Breast epithelium (tissue), 4 donors: Measurements from ENCODE around the gene CLIP1. TPM values are rescaled to one million over a fixed set of nuclear protein-coding genes. Genes with fewer than 3 reads are reported as not detected.

Experiments used
- DNase-seq, 2 donors: peaks; one replicate each; pipeline ENCODE4 v3.0.0-alpha.2; 2019; ENCODE audit warnings: low spot score in 2 of 2
- H3K27ac ChIP-seq, 2 donors: fragments of 200-600 bp; sonication (generic) in 1 of 2; one replicate each; pipeline ENCODE4 v1.5.1; 2016 to 2019; ENCODE audit warnings: mild to moderate bottlenecking in 1 of 2
- H3K27me3 ChIP-seq, 2 donors: fragments of 200-600 bp; sonication (generic) in 1 of 2; one replicate each; pipeline versions ENCODE4 v1.5.1 to v1.6.0; 2017 to 2019; ENCODE audit warnings: control low read depth in 1 of 2, mild to moderate bottlenecking in 1 of 2
- H3K36me3 ChIP-seq: fragments of 200-600 bp; one replicate; pipeline ENCODE4 v1.5.1; 2019
- H3K4me1 ChIP-seq, 2 donors: fragments of 200-600 bp; sonication (generic); one replicate each; pipeline ENCODE4 v1.5.1; 2016 to 2019; ENCODE audit warnings: control low read depth in 1 of 2
- H3K4me3 ChIP-seq, 3 donors: fragments of 200-600 bp; sonication (generic); 1 replicate in 2 of 3; 2 replicates in 1 of 3; pipeline ENCODE4 v1.5.1; 2016 to 2019; ENCODE audit warnings: mild to moderate bottlenecking in 3 of 3, moderate library complexity in 2 of 3
- H3K9me3 ChIP-seq, 2 donors: fragments of 200-600 bp; sonication (generic) in 1 of 2; one replicate each; pipeline ENCODE4 v1.5.1; 2016 to 2019; ENCODE audit warnings: control low read depth in 1 of 2
- CTCF ChIP-seq, 3 donors: fragments of 450-650 bp; IDR thresholded peaks; one replicate each; pipeline ENCODE4 v1.5.1; 2016 to 2017; ENCODE audit warnings: antibody characterized with exemption in 3 of 3, mild to moderate bottlenecking in 3 of 3, moderate library complexity in 3 of 3
- POLR2A ChIP-seq: fragments of 450-650 bp; IDR thresholded peaks from one replicate; pipeline ENCODE4 v1.6.1; 2016; ENCODE audit warnings: antibody characterized with exemption, mild to moderate bottlenecking, moderate library complexity
- POLR2AphosphoS5 ChIP-seq, 3 donors: sonication (generic); formaldehyde crosslinking; IDR thresholded peaks; one replicate each; pipeline ENCODE4 v1.6.1; 2017; ENCODE audit warnings: antibody characterized with exemption in 3 of 3
- intact Hi-C: fragments of 100-400 bp; cut with DNase I; formaldehyde crosslinking; loops from one replicate; pipeline ENCODE4 v1.15.1; 2023; ENCODE audit warnings: low total_unique reads
- total RNA-seq, 3 donors: library from RNA; depleted of rRNA; stranded (reverse); fragments of >200 nt; gene quantifications; one replicate each; pipeline ENCODE4 v1.1.0, GENCODE V29; 2016

Gene CLIP1
- total RNA-seq, 3 donors from 2014 or later, result 86.9 to 126 (median 108) TPM

DNA sequence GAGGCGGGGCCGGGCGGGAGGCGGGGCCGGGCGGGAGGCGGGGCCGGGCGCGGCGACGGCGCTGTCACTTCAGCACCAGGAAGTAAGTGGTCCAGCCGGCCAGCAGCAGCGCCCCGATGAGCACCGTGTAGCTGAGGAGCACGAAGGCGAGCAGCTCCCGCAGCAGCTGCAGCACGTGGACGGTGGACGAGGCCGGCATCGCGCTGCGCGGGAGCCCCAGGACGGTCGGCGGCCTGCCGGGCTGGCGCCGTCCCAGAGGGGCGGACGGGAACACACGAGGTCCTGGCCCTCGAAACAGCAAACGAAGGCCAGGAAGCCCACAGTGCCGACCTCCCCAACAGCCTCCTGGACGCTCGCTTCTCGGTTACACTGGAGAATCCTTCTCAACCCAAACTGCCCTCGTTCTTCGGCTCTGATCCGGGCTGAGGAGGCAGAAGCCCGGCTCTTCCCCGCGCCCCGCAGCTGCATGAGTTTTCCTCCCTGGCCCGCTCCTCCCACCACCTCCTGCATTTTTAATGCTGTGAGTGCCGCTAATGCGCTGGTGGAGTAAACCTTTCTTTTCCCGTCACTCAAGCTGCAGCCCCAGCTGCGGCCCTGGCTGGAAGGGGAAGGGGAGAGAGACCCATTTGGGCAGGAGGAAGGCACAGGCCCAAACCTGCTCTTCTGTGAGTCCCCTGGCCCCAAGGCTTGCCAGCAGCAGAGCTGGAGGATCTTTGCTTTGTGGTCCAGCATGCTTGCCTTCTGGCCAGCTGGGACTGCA lies 195.9 kb downstream of the CLIP1 start:
- H3K27ac ChIP-seq, result peak overlapping the region; percentile 11 to 20
- intact Hi-C loops, result no loop called here
- DNase-seq, result no peak
- H3K4me1 ChIP-seq, result peaks cover 13 to 15% of the 10 kb centered on the region in 2 donors
- TF ChIP-seq POLR2A, result no peak
- no peak for TF ChIP-seq CTCF (IDR thresholded peaks at IDR 0.05)
- peak in 1 of 3 donors; percentile 8 for TF ChIP-seq POLR2AphosphoS5 (IDR thresholded peaks at IDR 0.05)
- H3K36me3 ChIP-seq, result no peaks in the 10 kb centered on the region
- no peaks in the 10 kb centered on the region for H3K27me3 ChIP-seq
- H3K9me3 ChIP-seq, result no peaks in the 10 kb centered on the region
- peak overlapping the region; percentile 43 to 93 (median 87) for H3K4me3 ChIP-seq

DNA sequence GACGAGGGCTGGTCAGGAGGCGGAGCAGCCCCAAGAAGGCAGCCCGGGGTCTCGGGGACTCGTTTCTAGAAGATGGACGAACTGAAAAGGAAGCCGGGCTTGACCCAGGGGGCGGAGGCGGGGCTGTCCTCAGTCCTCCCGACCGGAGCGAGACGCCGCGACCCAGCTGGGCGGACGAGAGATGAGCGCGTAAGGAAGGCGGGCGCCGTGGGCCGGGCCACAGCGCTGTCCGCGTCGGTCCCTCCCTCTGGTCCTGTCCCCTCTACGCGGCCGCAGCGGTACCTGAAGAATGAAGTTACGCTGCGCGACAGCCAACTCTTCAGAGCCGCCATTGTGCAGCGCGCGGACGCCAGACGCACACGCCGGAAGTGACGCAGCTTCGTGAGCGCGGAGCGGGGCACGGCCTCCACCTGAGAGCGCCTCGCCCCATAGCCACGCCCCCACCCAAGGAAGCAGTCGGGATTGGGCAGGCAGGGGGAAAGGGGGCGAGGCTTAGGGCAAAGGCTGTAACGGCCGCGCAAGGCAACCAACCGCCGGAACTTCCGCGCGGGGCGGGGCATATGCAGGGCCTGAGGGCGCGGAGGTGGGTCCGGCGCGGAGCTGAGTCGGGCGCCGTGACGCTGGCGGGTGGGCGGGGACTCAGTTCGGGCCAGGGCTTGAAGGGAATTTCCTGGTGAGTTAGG lies 196.6 kb downstream of the CLIP1 start, which contains the start of gene DIABLO:
Gene DIABLO, minus strand, starts transcription at position 370 of the 683 bp plus-strand sequence. Its CDS starts 38 bp downstream, at position 332.
- Histone ChIP-seq H3K36me3 (no peaks in the 10 kb centered on the region), H3K4me1 (peaks cover 13 to 15% of the 10 kb centered on the region in 2 donors), H3K4me3 (peak within 1 kb of the TSS; percentile 87 to 95 (median 93)), H3K27ac (peak within 1 kb of the TSS; percentile 97 to 98), H3K27me3 (no peaks in the 10 kb centered on the region), H3K9me3 (no peaks in the 10 kb centered on the region)
- intact Hi-C loops, result no loop called here
- DNase-seq, result peak; percentile 100
- TF ChIP-seq POLR2AphosphoS5 (IDR thresholded peaks at IDR 0.05) (peak; percentile 98 to 100 (median 99)), POLR2A (peak; percentile 98), CTCF (IDR thresholded peaks at IDR 0.05) (peak in 1 of 3 donors; percentile 10)

Other genes starting within 250 kb of the CLIP1 start
- not detected for gene IL31, start 248.4 kb downstream of the CLIP1 start, total RNA-seq
- 1 to 10 TPM in 1 of 3 donors, under 1 TPM in 2; 0.66 to 2.3 (median 0.80) TPM for gene LRRC43, start 239.5 kb downstream of the CLIP1 start, total RNA-seq
- gene B3GNT4, start 219.0 kb downstream of the CLIP1 start, total RNA-seq, result 1 to 10 TPM in 1 of 3 donors, not detected in 2; 1.6 TPM
- gene DIABLO, start 196.6 kb downstream of the CLIP1 start, total RNA-seq, result 10 to 100 TPM; 48.2 to 71.1 (median 62.3) TPM
- gene VPS33A, start 156.2 kb downstream of the CLIP1 start, total RNA-seq, result 10 to 100 TPM; 13.4 to 17.4 (median 14.4) TPM
- gene ZCCHC8, start 78.3 kb upstream of the CLIP1 start, total RNA-seq, result 10 to 100 TPM; 16.8 to 42.0 (median 30.8) TPM
- gene RSRC2, start 104.3 kb upstream of the CLIP1 start, total RNA-seq, result 100 to 1,000 TPM in 2 of 3 donors, 10 to 100 TPM in 1; 85.5 to 122 (median 112) TPM
- gene KNTC1, start 104.6 kb upstream of the CLIP1 start, total RNA-seq, result 10 to 100 TPM; 15.5 to 36.0 (median 18.0) TPM